ENCODE measurements around the gene GLYR1.

GRCh38 chr16:4801051-4801961, 45.8 kb downstream of the GLYR1 start:
- TF ChIP-seq, protein P1, sequence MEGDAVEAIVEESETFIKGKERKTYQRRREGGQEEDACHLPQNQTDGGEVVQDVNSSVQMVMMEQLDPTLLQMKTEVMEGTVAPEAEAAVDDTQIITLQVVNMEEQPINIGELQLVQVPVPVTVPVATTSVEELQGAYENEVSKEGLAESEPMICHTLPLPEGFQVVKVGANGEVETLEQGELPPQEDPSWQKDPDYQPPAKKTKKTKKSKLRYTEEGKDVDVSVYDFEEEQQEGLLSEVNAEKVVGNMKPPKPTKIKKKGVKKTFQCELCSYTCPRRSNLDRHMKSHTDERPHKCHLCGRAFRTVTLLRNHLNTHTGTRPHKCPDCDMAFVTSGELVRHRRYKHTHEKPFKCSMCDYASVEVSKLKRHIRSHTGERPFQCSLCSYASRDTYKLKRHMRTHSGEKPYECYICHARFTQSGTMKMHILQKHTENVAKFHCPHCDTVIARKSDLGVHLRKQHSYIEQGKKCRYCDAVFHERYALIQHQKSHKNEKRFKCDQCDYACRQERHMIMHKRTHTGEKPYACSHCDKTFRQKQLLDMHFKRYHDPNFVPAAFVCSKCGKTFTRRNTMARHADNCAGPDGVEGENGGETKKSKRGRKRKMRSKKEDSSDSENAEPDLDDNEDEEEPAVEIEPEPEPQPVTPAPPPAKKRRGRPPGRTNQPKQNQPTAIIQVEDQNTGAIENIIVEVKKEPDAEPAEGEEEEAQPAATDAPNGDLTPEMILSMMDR (IDR thresholded peaks at IDR 0.05; ENCODE audit: low read length): no peak
- no peak for TF ChIP-seq EZH2 (IDR thresholded peaks at IDR 0.05; ENCODE audit: borderline replicate concordance, low read length)

All from OCI-LY1 (cell line).